CD4-positive, alpha-beta T cell treated with Interleukin-17A for 1 hour (primary cell): Measurements from ENCODE around the gene LIPC.

ENCODE experiments used
- DNase-seq: peaks from one replicate; pipeline ENCODE4 v3.0.0-alpha.2; 2020

Gene LIPC

GRCh38 chr15:58501636-58502188, 69.9 kb downstream of the LIPC start:
- no peak for DNase-seq

- no peak for DNase-seq
Observed at GRCh38 chr15:58503139-58504027, 71.6 kb downstream of the LIPC start.

GRCh38 chr15:58504674-58505234, 73.0 kb downstream of the LIPC start:
- DNase-seq, result no peak

- DNase-seq, result no peak
Observed at GRCh38 chr15:58505581-58505980, 73.8 kb downstream of the LIPC start.

- no peak for DNase-seq
Observed at GRCh38 chr15:58506064-58506490, 74.3 kb downstream of the LIPC start.

GRCh38 chr15:58506783-58507668, 75.2 kb downstream of the LIPC start:
- DNase-seq, result no peak

- DNase-seq, result no peak
Observed at GRCh38 chr15:58509556-58509955, 77.8 kb downstream of the LIPC start.

- DNase-seq, result no peak
Observed at GRCh38 chr15:58510715-58511598, 79.2 kb downstream of the LIPC start.

GRCh38 chr15:58511599-58511987, 79.8 kb downstream of the LIPC start:
- no peak for DNase-seq

GRCh38 chr15:58512522-58512921, 80.7 kb downstream of the LIPC start:
- no peak for DNase-seq

GRCh38 chr15:58513008-58513407, 81.2 kb downstream of the LIPC start:
- DNase-seq, result no peak

GRCh38 chr15:58513726-58514336, 82.0 kb downstream of the LIPC start:
- DNase-seq, result no peak

GRCh38 chr15:58515807-58516206, 84.0 kb downstream of the LIPC start:
- peak; percentile 21 for DNase-seq

- no peak for DNase-seq
Observed at GRCh38 chr15:58517252-58517681, 85.5 kb downstream of the LIPC start.

GRCh38 chr15:58517682-58518525, 86.1 kb downstream of the LIPC start:
- peak; percentile 25 for DNase-seq

- no peak for DNase-seq
Observed at GRCh38 chr15:58518626-58519025, 86.8 kb downstream of the LIPC start.

GRCh38 chr15:58519516-58519915, 87.7 kb downstream of the LIPC start:
- no peak for DNase-seq

GRCh38 chr15:58520464-58520863, 88.7 kb downstream of the LIPC start:
- no peak for DNase-seq

GRCh38 chr15:58520936-58521292, 89.1 kb downstream of the LIPC start:
- no peak for DNase-seq

- DNase-seq, result no peak
Observed at GRCh38 chr15:58521293-58521991, 89.7 kb downstream of the LIPC start.
